GM21737 (cell line): ENCODE measurements around the gene RARB.

Experiments used
- ATAC-seq: cut with Tn5 transposase; IDR thresholded peaks from one replicate; pipeline ENCODE4 v1.9.1; 2021; ENCODE audit warnings: mild to moderate bottlenecking, moderate library complexity; ENCODE audit not compliant: unreplicated experiment

RARB gene

GRCh38 chr3:25573386-25574171 is 145.5 kb downstream of the RARB start:
- ATAC-seq = no peak

- ATAC-seq = no peak
Measured at GRCh38 chr3:25574172-25574765, 146.2 kb downstream of the RARB start.

- ATAC-seq = no peak
Measured at GRCh38 chr3:25575001-25575400, 146.9 kb downstream of the RARB start.

GRCh38 chr3:25576146-25576545 is 148.1 kb downstream of the RARB start:
- ATAC-seq = no peak

GRCh38 chr3:25576831-25577454 is 148.9 kb downstream of the RARB start:
- no peak for ATAC-seq

- ATAC-seq = no peak
Measured at GRCh38 chr3:25578059-25578458, 150.0 kb downstream of the RARB start.

GRCh38 chr3:25580534-25580933 is 152.5 kb downstream of the RARB start:
- ATAC-seq = no peak

- no peak for ATAC-seq
Measured at GRCh38 chr3:25581335-25581734, 153.3 kb downstream of the RARB start.

GRCh38 chr3:25581823-25582222 is 153.8 kb downstream of the RARB start:
- no peak for ATAC-seq

- no peak for ATAC-seq
Measured at GRCh38 chr3:25582242-25582641, 154.2 kb downstream of the RARB start.

GRCh38 chr3:25583343-25583742 is 155.3 kb downstream of the RARB start:
- ATAC-seq = no peak

- ATAC-seq = no peak
Measured at GRCh38 chr3:25584011-25584789, 156.1 kb downstream of the RARB start.

- ATAC-seq = no peak
Measured at GRCh38 chr3:25585361-25586166, 157.5 kb downstream of the RARB start.

- no peak for ATAC-seq
Measured at GRCh38 chr3:25586167-25586505, 158.1 kb downstream of the RARB start.

GRCh38 chr3:25586553-25586952 is 158.5 kb downstream of the RARB start:
- ATAC-seq = no peak

- ATAC-seq = no peak
Measured at GRCh38 chr3:25587094-25587493, 159.0 kb downstream of the RARB start.

- ATAC-seq = no peak
Measured at GRCh38 chr3:25587526-25587925, 159.5 kb downstream of the RARB start.

GRCh38 chr3:25587975-25588374 is 159.9 kb downstream of the RARB start:
- no peak for ATAC-seq

- ATAC-seq = no peak
Measured at GRCh38 chr3:25588441-25589103, 160.5 kb downstream of the RARB start.

GRCh38 chr3:25589104-25589782 is 161.2 kb downstream of the RARB start:
- no peak for ATAC-seq
